ENCODE measurements around the gene FSHR.

Gene FSHR

DNA sequence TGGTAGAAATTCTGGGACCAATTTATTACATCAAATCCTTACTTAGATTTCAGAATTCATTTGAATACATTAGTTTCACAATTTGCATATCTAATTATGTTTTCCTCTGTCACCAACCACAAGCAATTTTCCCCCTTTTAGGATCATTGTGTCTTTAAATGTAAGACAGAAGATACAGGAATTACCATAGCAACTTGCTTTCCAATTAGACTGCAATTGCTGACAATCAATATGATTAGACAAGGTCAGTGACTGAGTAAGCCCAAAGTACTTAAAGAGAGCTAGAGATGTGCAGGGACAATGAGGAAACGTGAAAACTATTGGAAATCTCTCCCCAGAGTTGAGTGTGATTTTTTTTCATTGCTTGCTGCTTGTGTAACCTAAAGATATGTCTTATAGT, 121.4 kb downstream of the FSHR start:
- H3K4me3 ChIP-seq (ENCODE audit: low read length), result no peak overlapping the region
- no peak for TF ChIP-seq ZNF274 (IDR thresholded peaks at IDR 0.05; ENCODE audit: low read depth, low read length)

DNA sequence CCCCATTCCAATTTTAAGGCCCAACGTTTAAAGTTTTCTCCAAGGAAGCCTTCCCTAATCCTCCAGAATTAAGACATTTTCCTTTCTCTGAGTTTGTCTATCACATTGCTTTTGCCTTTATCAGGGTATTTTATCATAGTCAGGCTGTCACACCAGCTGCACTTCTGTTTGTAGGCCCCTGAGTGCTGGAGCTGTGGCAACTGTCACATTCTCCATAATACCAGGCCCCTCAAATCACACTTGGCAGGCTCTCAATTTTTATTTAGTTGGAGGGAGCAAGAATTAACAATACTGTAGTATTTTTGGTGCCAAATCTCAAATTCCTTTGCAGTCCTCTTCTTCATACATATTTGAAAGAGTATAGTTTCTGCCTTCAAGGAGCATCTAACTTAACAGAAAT, 122.2 kb downstream of the FSHR start:
- no peak for TF ChIP-seq ZNF274 (IDR thresholded peaks at IDR 0.05; ENCODE audit: low read depth, low read length)
- no peak overlapping the region for H3K4me3 ChIP-seq (ENCODE audit: low read length)

DNA sequence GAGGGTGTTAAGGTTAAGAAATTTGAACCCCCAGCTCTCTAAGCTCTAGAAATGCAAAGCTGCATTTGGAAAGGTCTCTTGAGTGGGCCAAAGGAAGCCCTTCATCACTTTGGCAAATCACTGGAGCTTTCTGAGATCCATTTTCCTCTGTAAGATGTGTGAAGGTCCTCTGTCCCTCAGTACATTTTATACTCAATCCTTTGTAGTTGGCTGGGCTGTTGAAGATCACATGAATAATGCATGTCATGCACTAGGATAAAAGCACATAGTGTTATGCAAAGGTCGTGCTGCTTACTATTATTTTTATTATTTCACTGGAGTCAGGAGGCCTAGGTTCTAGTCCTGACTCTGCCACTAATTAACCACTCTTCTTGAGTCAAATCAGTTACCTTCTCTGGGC, 124.9 kb downstream of the FSHR start:
- TF ChIP-seq ZNF274 (IDR thresholded peaks at IDR 0.05; ENCODE audit: low read depth, low read length), result no peak
- H3K4me3 ChIP-seq (ENCODE audit: low read length), result no peak overlapping the region

DNA sequence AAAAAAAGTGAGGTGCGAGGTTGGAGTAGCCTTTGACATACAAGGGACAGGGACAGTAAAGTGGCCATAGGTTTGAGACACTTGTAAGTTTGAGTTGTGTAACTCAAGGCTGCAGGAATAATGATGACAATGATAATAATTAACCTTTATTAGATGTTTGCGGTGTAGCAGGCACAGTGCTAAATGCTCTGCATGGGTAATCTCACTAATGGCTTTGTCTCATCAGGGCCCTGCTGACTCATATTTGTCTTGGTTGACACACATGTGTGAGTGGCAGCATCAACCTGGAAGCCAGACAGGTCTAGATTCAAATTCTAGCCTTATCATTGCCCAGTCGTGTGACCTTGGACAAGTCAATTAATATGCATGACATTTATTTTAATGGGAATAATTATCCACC, 126.2 kb downstream of the FSHR start:
- TF ChIP-seq ZNF274 (IDR thresholded peaks at IDR 0.05; ENCODE audit: low read depth, low read length), result no peak
- no peak overlapping the region for H3K4me3 ChIP-seq (ENCODE audit: low read length)

DNA sequence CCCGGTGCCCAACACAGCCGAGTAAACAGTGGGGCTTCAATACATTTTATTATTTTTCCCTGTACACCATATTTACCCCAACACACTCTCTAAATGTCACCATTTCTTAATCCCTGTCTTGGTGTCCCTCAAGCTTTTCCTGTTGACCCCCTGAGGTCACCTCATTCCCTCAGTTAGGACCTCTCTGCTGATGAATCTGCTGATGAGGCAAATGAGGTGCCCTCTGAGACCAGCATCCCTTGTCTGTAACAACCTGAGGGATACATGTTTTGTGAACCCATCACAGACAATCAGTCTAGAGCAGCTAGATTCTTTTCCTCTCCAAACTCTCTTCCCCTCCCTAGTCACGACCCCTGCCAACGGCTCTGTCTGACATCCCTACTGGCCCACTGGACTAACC, 127.6 kb downstream of the FSHR start:
- no peak overlapping the region for H3K4me3 ChIP-seq (ENCODE audit: low read length)

DNA sequence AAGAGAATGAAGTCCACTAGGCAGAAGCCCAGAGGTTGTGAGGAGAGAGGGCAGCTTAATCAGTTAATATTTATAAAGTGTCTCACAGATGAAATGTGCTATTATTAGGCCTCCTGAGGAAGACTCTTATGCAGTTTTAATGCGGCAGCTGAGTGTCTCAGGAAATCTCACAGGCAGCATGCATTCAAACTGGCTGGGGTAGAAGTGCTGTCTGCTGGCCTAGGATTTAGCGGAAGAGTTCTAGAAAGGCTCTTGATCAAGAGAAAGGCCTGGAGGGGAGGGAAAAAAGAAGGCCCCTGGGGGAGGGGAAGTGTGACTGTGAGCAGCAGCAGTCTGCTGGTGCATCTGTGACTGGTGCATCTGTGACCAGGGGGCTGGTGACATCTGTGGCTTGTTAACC, 133.0 kb downstream of the FSHR start:
- TF ChIP-seq ZNF274 (IDR thresholded peaks at IDR 0.05; ENCODE audit: low read depth, low read length), result no peak
- no peak overlapping the region for H3K4me3 ChIP-seq (ENCODE audit: low read length)

More for the DNA sequence above, 127.6 kb downstream of the FSHR start:
- TF ChIP-seq ZNF274 (IDR thresholded peaks at IDR 0.05; ENCODE audit: low read depth, low read length), result no peak

DNA sequence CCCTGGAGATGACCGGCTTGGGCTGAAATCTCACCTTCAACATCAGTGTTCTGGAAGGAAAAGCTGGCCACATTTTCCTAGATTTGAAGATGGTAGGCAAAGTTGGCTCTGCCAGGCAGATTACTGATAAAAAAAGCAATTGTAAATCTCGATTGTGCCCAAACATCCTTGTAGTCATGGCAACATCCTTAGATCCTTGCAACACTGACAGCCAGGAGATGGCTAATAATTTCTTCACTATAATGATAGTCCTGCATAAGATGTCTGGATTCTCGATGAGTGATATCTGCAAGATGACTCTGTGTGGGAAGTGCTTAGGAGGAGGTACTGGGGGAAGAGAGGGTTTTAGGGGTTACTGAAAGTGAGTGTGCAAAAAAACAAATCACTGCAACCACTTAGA, 149.1 kb downstream of the FSHR start:
- no peak for TF ChIP-seq ZNF274 (IDR thresholded peaks at IDR 0.05; ENCODE audit: low read depth, low read length)

DNA sequence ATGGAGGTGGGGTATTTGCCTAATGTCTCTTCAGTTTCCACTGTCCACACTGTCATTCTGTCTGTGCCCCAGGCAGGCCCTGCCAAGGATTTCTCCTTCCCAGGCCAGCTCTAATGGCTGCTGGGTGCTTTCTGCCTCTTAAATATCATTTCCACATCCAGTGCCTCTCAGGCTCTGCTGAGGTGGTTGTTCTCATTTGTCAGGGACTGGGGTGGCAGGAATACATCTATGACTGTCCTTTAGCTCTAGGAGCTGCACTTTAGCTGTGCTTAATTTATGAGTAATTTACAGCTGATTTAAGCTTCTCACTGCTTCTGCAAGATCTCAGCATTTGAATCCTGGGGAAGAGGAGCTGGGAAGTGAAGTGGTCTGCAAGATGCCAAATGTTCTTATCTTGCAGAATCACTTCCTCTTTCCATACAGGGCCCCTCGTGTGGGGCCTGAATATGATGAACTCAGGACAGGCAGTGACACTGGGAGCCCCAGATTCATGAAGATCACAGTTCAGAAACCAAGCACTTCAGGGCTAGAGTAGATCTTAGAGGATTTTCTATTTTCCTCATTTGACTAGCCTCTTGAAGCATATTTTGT, 150.2 kb downstream of the FSHR start:
- no peak overlapping the region for H3K4me3 ChIP-seq (ENCODE audit: low read length)
- no peak for TF ChIP-seq ZNF274 (IDR thresholded peaks at IDR 0.05; ENCODE audit: low read depth, low read length)

More for the DNA sequence above, 149.1 kb downstream of the FSHR start:
- H3K4me3 ChIP-seq (ENCODE audit: low read length), result no peak overlapping the region

DNA sequence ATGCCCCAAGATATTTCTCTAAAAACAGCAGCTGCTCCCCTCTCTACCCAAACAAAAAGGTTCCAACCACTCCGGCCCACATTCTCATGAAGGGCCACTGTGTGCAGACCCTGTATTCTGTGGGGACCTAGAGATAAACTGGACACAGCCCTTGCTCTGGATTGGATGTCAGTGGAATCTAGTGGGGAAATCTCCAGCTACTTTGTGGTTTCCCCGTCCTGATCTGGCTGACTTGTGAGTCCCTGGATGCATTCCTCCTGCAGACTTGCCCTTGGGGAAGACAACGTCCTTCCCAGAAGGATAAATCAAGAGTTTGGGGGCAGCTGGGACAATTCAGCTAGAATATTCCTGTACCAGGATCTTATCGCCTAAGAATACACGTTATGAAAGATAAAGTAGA, 151.1 kb downstream of the FSHR start:
- no peak for TF ChIP-seq ZNF274 (IDR thresholded peaks at IDR 0.05; ENCODE audit: low read depth, low read length)

DNA sequence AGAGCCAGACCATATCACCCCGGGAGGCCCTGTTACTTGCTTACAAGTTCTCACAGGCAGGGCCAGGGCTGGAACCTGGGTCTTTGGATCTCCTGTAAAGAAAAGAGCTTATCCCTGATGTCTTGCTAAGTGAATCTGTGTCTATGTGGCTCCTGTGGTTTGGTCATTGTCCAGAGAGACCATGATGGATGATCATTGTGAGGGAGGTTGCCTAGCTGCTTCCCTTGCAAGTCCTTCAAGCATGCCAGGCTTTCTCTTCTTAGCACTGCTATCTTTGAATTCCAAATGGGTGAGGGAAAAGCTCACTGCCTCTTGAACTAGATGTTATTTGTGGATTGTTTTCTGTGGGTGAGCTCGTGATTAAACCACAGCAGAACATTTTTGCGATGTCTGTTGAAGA, 151.6 kb downstream of the FSHR start:
- H3K4me3 ChIP-seq (ENCODE audit: low read length), result no peak overlapping the region
- no peak for TF ChIP-seq ZNF274 (IDR thresholded peaks at IDR 0.05; ENCODE audit: low read depth, low read length)

More for the DNA sequence above, 151.1 kb downstream of the FSHR start:
- H3K4me3 ChIP-seq (ENCODE audit: low read length), result no peak overlapping the region

DNA sequence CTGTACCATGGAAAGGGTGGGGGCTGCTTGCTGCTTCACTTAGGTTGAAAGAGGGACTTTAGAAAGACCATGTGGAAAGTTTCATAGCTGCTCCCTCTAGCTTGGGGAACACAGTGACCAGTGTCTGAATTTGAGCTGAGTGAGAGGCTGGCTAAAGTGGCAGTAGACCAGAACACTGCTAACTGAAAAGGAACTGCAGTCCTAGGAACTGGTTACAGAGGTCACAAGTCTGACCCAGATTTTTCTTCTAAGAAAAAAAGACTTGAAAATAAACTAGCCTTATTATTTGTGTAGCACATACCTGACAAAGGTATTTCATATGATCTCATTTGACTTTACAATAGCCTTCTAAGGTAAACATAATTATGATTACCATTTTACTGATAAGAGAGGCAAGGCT, 153.6 kb downstream of the FSHR start:
- TF ChIP-seq ZNF274 (IDR thresholded peaks at IDR 0.05; ENCODE audit: low read depth, low read length), result no peak
- H3K4me3 ChIP-seq (ENCODE audit: low read length), result no peak overlapping the region

DNA sequence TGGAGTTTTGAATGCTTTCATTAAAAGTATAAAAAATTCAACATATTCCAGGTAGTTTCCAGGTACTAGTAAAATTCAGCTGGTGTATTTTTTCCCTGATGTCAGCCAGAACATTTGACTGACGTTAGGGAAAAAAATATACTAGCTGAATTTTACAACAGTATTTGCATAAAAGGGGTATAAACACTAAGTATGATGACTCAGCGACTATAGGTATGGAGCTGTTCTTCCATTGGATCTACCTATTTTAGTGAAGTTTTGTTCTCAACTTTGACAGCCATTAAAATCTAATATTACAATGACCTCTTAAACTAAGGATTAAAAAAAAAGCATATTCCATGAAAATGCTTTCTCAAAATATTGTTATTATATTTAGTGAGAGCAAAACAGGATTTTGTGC, 155.9 kb downstream of the FSHR start:
- H3K4me3 ChIP-seq (ENCODE audit: low read length), result no peak overlapping the region
- no peak for TF ChIP-seq ZNF274 (IDR thresholded peaks at IDR 0.05; ENCODE audit: low read depth, low read length)

DNA sequence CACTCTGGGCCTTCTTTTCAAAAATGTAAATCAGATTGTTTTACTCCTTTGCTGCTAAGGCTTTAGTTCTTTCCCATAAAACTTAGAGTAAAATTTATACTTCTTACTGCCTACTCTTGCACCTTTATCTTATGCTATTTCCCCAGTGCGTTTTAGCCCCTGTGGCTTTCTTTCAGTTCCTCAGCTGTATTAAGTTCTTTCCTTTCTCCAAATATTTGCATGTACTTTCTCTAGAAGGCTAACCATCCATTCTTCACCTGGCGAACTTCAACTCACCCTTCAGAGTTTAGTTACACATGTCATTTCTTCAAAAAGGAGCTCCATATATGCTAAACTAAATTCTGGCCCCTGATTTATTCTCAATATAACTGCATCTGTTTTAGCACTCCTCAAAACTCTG, 160.7 kb downstream of the FSHR start:
- TF ChIP-seq ZNF274 (IDR thresholded peaks at IDR 0.05; ENCODE audit: low read depth, low read length), result no peak
- no peak overlapping the region for H3K4me3 ChIP-seq (ENCODE audit: low read length)

DNA sequence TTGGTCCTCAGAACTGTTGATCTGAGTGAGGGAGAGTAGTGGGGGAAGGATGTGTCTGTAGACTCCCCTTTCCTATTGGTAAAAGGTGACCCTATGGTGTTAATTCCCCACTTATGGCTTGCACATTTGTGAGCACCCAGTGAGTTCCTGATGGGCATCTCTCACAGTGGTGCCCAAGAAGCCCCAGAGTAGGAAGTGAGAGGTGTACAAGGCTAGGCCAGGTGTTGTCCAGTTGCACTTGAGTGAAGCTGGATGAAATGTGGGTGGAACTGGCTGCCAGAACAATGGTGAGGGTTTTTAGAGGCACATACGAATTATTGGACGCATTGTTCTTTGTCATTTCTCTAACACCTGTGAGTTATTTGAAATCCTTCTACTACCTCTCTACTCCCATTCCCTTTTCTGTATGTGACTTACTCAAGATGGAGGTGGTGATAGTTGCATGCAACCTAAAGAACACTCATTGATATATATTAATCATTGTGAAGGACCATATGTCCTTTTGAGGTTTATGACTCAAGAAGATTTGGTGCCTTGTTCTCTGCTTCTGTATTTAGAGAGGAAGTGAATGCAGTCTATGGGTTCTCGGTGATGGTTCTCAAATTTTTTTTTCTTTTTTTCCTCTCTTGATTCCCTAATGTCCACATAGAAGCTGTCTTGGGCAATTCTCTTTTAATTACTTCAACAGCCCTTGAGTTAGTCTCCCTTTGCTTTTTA, 162.7 kb downstream of the FSHR start:
- no peak for TF ChIP-seq ZNF274 (IDR thresholded peaks at IDR 0.05; ENCODE audit: low read depth, low read length)
- no peak overlapping the region for H3K4me3 ChIP-seq (ENCODE audit: low read length)

DNA sequence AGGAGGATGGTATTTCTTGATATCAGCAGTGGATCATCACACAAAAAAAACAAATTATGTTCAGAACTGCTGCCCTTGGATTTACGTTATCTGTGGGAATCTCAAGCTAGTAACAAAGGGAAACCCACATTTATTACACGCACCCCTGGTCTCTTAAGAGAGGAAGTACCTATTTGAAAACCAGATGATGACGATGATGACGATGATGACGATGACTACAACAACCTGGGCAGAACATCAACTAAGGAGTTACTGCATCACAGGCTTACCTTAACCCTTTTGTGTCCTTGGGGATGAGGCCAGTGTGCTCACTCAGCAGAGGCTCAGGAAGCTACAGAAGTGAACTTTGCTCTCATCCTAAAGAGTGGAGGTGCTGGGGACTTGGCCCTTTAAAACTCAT, 169.4 kb downstream of the FSHR start:
- no peak overlapping the region for H3K4me3 ChIP-seq (ENCODE audit: low read length)
- TF ChIP-seq ZNF274 (IDR thresholded peaks at IDR 0.05; ENCODE audit: low read depth, low read length), result no peak

DNA sequence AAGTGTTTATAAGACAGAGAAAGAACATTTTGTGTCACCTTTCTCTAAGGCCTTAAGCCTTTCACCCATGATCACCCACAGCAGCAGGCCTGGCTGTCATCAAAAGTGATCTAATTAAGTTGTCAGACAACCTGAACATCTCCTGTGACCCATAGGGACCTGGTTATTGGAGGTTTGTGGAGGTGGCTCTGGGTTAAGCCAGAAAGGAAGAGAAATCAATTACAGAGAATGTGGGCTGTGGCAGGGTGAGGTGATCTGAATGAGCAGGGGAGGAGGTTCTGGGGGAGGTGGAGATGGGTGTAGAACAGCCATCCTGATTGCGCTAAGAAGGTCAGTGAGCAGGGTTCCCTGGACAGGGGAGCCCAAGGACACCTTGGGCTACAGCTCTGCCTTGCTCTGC, 170.8 kb downstream of the FSHR start:
- TF ChIP-seq ZNF274 (IDR thresholded peaks at IDR 0.05; ENCODE audit: low read depth, low read length), result no peak
- no peak overlapping the region for H3K4me3 ChIP-seq (ENCODE audit: low read length)
